Measurements from ENCODE around the gene CSHL1.
A peak's percentile ranks its signal among the peaks of the same experiment; 100 is the strongest.

CSHL1 gene

GRCh38 chr17:63911041-63911635 lies at the start of gene CSHL1:
Gene CSHL1, minus strand, starts transcription at chr17:63911258. Its CDS starts 62 bp downstream, at chr17:63911196.
- no peak for DNase-seq

DNA sequence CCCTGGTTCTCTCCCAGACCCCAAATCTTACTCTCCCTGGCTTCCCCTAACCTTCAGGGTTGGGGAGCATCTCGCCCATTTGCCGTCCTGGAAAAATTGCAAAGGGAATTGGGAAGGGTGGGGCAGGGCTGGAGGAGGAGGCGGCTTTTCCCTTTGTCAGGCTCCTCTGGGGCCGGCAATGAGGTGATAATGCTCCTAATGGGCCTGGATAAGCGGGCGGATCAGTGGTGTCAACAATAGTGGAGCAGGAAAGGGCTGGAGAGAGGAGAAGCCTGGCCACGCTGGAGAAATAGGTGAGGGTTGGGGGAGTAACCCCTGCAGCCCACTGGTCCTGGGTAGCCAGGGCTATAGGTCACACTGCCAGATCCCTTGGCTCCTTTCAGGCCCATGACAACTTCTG lies 49.4 kb upstream of the CSHL1 start:
- no peak for DNase-seq

DNA sequence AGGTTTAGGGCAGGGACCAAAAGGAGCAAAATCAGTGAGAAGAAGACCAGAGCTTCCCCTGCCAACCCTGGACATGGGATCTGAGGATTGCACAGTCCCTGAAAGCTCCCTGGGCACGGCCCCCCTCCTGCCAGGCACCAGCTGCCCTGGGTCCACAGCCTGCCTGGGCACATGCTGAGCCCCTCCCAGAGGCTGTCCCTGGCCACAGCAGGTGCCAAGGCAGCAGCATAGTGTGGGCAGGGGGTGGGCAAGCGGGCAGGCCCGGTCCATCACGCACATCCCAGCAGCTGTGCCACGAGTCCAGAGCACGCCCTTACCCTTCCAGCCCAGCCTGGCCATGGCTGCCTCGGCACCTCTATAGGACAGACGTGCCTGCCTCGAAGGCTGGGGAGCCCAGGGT lies 48.9 kb upstream of the CSHL1 start:
- DNase-seq: no peak

DNA sequence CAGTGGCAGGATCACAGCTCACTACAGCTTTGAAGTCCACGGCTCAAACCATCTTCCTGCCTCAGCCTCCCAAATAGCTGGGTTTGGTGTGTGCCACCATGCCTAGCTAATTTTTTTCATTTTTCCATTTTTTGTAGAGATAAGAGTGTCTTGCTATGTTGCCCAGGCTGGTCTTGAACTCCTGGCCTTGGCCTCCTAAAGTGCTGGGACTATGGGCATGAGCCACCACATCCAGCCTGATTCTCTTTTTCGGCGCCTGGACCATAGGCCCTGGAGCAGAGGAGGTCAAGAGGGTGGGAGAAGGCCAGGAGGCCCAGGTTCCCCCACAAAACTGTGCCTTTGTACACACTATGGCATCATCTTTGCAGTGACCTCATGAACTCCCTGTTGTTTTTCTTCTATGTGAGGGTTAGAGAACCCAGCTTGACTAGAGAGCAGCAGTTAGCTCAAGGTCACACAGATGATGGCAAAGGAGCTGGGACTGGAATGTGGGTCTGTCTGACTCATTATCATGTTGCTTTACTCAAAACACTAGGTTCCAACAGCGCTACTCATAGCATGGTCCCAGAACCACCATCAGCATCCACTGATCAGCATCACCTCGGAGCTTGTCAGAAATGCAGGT lies 45.4 kb upstream of the CSHL1 start:
- no peak for DNase-seq

GRCh38 chr17:63955791-63956190 lies 44.7 kb upstream of the CSHL1 start:
- DNase-seq: no peak

DNA sequence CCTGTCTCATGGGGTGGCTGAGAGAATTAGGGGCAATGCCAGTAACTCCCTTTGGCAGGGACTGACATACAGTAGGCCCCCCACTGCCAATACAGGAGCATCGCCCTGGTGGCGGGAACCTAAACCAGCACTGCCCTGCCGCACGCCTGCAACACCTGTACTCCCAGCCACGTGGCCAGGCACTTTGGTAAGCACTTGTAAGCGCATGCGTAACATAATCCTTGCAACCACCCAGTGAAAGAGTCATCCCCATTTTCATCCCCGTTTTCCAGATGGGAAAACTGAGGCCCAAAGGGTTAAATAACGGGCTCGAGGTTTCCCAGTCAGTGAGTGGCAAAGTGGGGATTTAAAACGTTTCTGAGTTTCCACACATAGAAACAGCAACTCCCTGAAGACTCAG lies 44.2 kb upstream of the CSHL1 start:
- no peak for DNase-seq

GRCh38 chr17:63954402-63955063 lies 43.5 kb upstream of the CSHL1 start:
- DNase-seq: peak; percentile 31

GRCh38 chr17:63950940-63951907 lies 40.2 kb upstream of the CSHL1 start:
- DNase-seq: no peak

DNA sequence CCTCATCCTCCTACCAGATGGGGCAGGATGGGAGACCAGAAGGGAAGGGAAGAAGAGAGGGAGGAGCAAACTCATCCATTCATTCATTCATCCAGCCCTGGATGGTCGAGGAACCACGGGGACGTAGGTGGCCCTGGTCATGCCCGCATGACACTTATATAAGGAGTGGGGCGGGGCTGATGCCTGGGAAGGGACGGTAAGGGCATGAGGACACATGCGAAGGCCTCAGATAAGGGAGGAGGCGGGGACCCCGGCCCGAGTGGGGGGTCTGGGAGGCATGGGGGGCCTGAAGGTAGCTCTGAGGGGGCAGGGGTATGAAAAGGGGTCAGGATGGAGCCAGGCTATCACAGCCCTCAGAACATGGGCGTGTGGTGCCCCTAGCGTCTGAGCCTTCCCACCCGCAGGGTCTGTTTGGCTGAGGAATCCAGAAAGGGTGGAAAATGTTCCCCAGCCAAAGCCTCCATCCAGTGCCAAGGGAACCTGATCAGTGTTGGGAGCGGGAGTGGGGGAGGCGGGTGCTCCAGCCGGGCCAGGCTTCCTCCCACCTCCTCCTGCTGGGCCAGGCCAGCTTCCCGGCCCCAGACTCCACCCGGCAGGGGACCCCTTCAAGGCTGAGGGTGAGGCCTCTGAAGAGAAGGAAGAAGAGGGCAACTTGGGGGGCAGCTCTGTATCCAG lies 38.7 kb upstream of the CSHL1 start:
- DNase-seq: no peak

GRCh38 chr17:63948521-63948920 lies 37.5 kb upstream of the CSHL1 start:
- DNase-seq: no peak

DNA sequence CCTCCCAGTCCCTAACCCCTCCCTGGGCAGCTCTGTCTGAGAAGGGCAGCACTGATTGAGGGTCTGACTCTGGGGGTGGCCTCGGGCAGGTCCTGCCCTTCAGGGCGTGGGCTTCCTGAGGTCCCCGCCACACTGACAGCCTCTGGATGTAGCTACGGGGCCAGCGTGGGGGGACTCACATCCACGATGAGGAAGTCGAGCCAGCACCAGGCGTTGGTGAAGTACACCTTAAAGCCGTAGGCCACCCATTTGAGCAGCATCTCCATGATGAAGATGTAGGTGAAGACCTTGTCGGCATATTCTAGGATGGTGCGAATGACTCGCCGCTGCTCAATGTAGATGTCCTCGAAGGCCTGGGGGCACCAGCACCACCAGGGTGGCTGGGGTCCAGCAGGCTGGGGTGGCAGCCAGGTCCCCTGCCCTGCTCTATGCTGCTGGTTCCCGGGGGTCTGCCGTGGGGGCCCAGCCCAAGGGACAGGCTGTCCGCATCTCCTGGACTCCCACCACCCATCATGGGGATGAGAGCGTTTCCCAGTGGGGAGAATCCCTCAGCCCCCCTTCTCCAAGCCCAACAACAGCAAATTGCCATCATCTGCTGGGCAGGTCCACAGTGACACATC lies 36.8 kb upstream of the CSHL1 start:
- no peak for DNase-seq

GRCh38 chr17:63946440-63947363 lies 35.6 kb upstream of the CSHL1 start:
- peak; percentile 38 for DNase-seq

GRCh38 chr17:63945784-63946439 lies 34.9 kb upstream of the CSHL1 start:
- DNase-seq: no peak

- no peak for DNase-seq
Observed at GRCh38 chr17:63944736-63945499, 33.9 kb upstream of the CSHL1 start.

GRCh38 chr17:63943745-63944144 lies 32.7 kb upstream of the CSHL1 start:
- no peak for DNase-seq

GRCh38 chr17:63942309-63942985 lies 31.4 kb upstream of the CSHL1 start:
- no peak for DNase-seq

GRCh38 chr17:63941751-63942150 lies 30.7 kb upstream of the CSHL1 start:
- no peak for DNase-seq

DNA sequence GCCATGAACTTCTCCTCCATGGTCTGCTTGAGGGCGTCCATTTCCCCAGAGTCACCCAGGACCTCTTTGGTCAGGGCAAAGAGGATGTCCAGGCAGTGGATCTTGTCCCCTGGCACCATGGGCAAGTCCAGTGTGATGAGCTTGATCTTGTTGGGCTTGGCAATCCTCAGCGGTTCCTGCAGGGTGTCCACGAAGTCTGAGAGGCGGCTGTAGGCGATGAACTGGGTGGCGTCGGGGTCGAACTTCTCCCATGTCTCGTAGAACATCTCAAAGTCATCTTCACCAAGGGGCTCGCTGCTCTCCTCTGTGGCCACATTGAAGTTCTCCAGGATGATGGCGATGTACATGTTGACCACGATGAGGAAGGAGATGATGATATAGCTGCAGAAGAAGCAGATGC lies 30.1 kb upstream of the CSHL1 start:
- DNase-seq: no peak

- DNase-seq: no peak
Observed at GRCh38 chr17:63940584-63940983, 29.5 kb upstream of the CSHL1 start.

Data from CD4-positive, alpha-beta T cell treated with Interleukin-4 for 4 hours (primary cell).